ENCODE data around the gene RAB13. TPM values are rescaled to one million over a fixed set of nuclear protein-coding genes. Genes with fewer than 3 reads are reported as not detected.
A peak's percentile ranks its signal among the peaks of the same experiment; 100 is the strongest.
"Not testable (repeated sequence)": the region's sequence is repeated elsewhere in the genome, so short reads cannot be mapped to it uniquely, and the experiment has no call there.

RAB13 gene
- total RNA-seq, 1 donor from 2014 or later = 145 TPM

GRCh38 chr1:154012129-154012528, 26.0 kb upstream of the RAB13 start:
- Histone ChIP-seq H3K4me2 (ENCODE audit: low read length) (no peak overlapping the region), H3K79me2 (ENCODE audit: insufficient read depth, low read length) (no peaks in the 10 kb centered on the region), H3K9ac (ENCODE audit: low read length) (no peak overlapping the region), H3K36me3 (ENCODE audit: insufficient read depth, low read length) (no peaks in the 10 kb centered on the region), H4K20me1 (ENCODE audit: insufficient read depth, low read length) (no peaks in the 10 kb centered on the region), H3K4me3 (ENCODE audit: insufficient read depth, low read depth, low read length) (no peak overlapping the region), H2AFZ (ENCODE audit: low read depth, low read length) (no peak overlapping the region), H3K27me3 (ENCODE audit: insufficient read depth, low read length) (no peaks in the 10 kb centered on the region), H3K27ac (ENCODE audit: low read depth, low read length) (no peak overlapping the region), H3K9me3 (ENCODE audit: insufficient read depth, low read depth, low read length) (no peaks in the 10 kb centered on the region), H3K4me1 (ENCODE audit: insufficient read depth, low read length) (no peaks in the 10 kb centered on the region)
- Mint-ChIP-seq H3K9me3 (ENCODE audit: unreplicated experiment) (no peaks in the 10 kb centered on the region), H3K36me3 (ENCODE audit: low read depth, unreplicated experiment) (no peaks in the 10 kb centered on the region), H3K4me3 (ENCODE audit: unreplicated experiment) (no peak overlapping the region), H3K27me3 (ENCODE audit: low read depth, unreplicated experiment) (no peaks in the 10 kb centered on the region), H3K27ac (ENCODE audit: unreplicated experiment) (no peak overlapping the region), H3K4me1 (ENCODE audit: low read depth, unreplicated experiment) (no peaks in the 10 kb centered on the region)
- TF ChIP-seq EZH2 (IDR thresholded peaks at IDR 0.05; ENCODE audit: insufficient read depth, low read length) = no peak
- no peak for TF ChIP-seq CTCF (IDR thresholded peaks at IDR 0.05; ENCODE audit: insufficient read depth, low read depth, low read length)
- no peak for DNase-seq (ENCODE audit: low read depth)
- FAIRE-seq = no peak

GRCh38 chr1:154006136-154006535, 20.0 kb upstream of the RAB13 start:
- no peak overlapping the region for H2AFZ ChIP-seq (ENCODE audit: low read depth, low read length)
- DNase-seq (ENCODE audit: low read depth) = peak; percentile 44
- Mint-ChIP-seq H3K4me1 (ENCODE audit: low read depth, unreplicated experiment) (peaks cover 6% of the 10 kb centered on the region), H3K27ac (ENCODE audit: unreplicated experiment) (no peak overlapping the region), H3K9me3 (ENCODE audit: unreplicated experiment) (no peaks in the 10 kb centered on the region), H3K4me3 (ENCODE audit: unreplicated experiment) (no peak overlapping the region), H3K36me3 (ENCODE audit: low read depth, unreplicated experiment) (no peaks in the 10 kb centered on the region), H3K27me3 (ENCODE audit: low read depth, unreplicated experiment) (no peaks in the 10 kb centered on the region)
- no peak for TF ChIP-seq CTCF (IDR thresholded peaks at IDR 0.05; ENCODE audit: insufficient read depth, low read depth, low read length)
- no peak for TF ChIP-seq EZH2 (IDR thresholded peaks at IDR 0.05; ENCODE audit: insufficient read depth, low read length)
- no peaks in the 10 kb centered on the region for H3K9me3 ChIP-seq (ENCODE audit: insufficient read depth, low read depth, low read length)
- FAIRE-seq = no peak
- H3K4me3 ChIP-seq (ENCODE audit: insufficient read depth, low read depth, low read length) = no peak overlapping the region
- no peak overlapping the region for H3K9ac ChIP-seq (ENCODE audit: low read length)
- no peaks in the 10 kb centered on the region for H3K27me3 ChIP-seq (ENCODE audit: insufficient read depth, low read length)
- no peak overlapping the region for H3K27ac ChIP-seq (ENCODE audit: low read depth, low read length)
- peak overlapping the region; percentile 26 for H3K4me2 ChIP-seq (ENCODE audit: low read length)
- H3K4me1 ChIP-seq (ENCODE audit: insufficient read depth, low read length) = peaks cover 17% of the 10 kb centered on the region
- no peaks in the 10 kb centered on the region for H3K79me2 ChIP-seq (ENCODE audit: insufficient read depth, low read length)
- H3K36me3 ChIP-seq (ENCODE audit: insufficient read depth, low read length) = no peaks in the 10 kb centered on the region
- peaks cover 4% of the 10 kb centered on the region for H4K20me1 ChIP-seq (ENCODE audit: insufficient read depth, low read length)

GRCh38 chr1:154000420-154000819, 14.3 kb upstream of the RAB13 start:
- Histone ChIP-seq H3K9ac (ENCODE audit: low read length) (no peak overlapping the region), H3K36me3 (ENCODE audit: insufficient read depth, low read length) (no peaks in the 10 kb centered on the region), H3K27me3 (ENCODE audit: insufficient read depth, low read length) (no peaks in the 10 kb centered on the region), H3K27ac (ENCODE audit: low read depth, low read length) (no peak overlapping the region), H4K20me1 (ENCODE audit: insufficient read depth, low read length) (peaks cover 8% of the 10 kb centered on the region), H2AFZ (ENCODE audit: low read depth, low read length) (no peak overlapping the region), H3K4me3 (ENCODE audit: insufficient read depth, low read depth, low read length) (no peak overlapping the region), H3K9me3 (ENCODE audit: insufficient read depth, low read depth, low read length) (no peaks in the 10 kb centered on the region), H3K4me2 (ENCODE audit: low read length) (no peak overlapping the region), H3K4me1 (ENCODE audit: insufficient read depth, low read length) (peaks cover 15% of the 10 kb centered on the region), H3K79me2 (ENCODE audit: insufficient read depth, low read length) (no peaks in the 10 kb centered on the region)
- Mint-ChIP-seq H3K4me3 (ENCODE audit: unreplicated experiment) (no peak overlapping the region), H3K4me1 (ENCODE audit: low read depth, unreplicated experiment) (peaks cover 8% of the 10 kb centered on the region), H3K36me3 (ENCODE audit: low read depth, unreplicated experiment) (peaks cover 3% of the 10 kb centered on the region), H3K9me3 (ENCODE audit: unreplicated experiment) (no peaks in the 10 kb centered on the region), H3K27ac (ENCODE audit: unreplicated experiment) (no peak overlapping the region), H3K27me3 (ENCODE audit: low read depth, unreplicated experiment) (no peaks in the 10 kb centered on the region)
- no peak for TF ChIP-seq EZH2 (IDR thresholded peaks at IDR 0.05; ENCODE audit: insufficient read depth, low read length)
- no peak for TF ChIP-seq CTCF (IDR thresholded peaks at IDR 0.05; ENCODE audit: insufficient read depth, low read depth, low read length)
- FAIRE-seq (no peak), DNase-seq (ENCODE audit: low read depth) (no peak)

GRCh38 chr1:153996882-153997281, 10.7 kb upstream of the RAB13 start:
- not testable (repeated sequence) for H3K27me3 Mint-ChIP-seq (ENCODE audit: low read depth, unreplicated experiment); H3K4me3 Mint-ChIP-seq (ENCODE audit: unreplicated experiment); H2AFZ ChIP-seq (ENCODE audit: low read depth, low read length)

More at GRCh38 chr1:153996882-153997281, 10.7 kb upstream of the RAB13 start:
- H3K79me2 ChIP-seq (ENCODE audit: insufficient read depth, low read length); H3K9me3 ChIP-seq (ENCODE audit: insufficient read depth, low read depth, low read length); H3K27me3 ChIP-seq (ENCODE audit: insufficient read depth, low read length); H3K9me3 Mint-ChIP-seq (ENCODE audit: unreplicated experiment); DNase-seq (ENCODE audit: low read depth); H3K9ac ChIP-seq (ENCODE audit: low read length); FAIRE-seq; H3K27ac ChIP-seq (ENCODE audit: low read depth, low read length); H3K4me2 ChIP-seq (ENCODE audit: low read length); H3K4me3 ChIP-seq (ENCODE audit: insufficient read depth, low read depth, low read length); H3K27ac Mint-ChIP-seq (ENCODE audit: unreplicated experiment): not testable (repeated sequence)
- peaks cover 16% of the 10 kb centered on the region for H3K36me3 ChIP-seq (ENCODE audit: insufficient read depth, low read length)
- H4K20me1 ChIP-seq (ENCODE audit: insufficient read depth, low read length) = peaks cover 19% of the 10 kb centered on the region
- H3K36me3 Mint-ChIP-seq (ENCODE audit: low read depth, unreplicated experiment) = peaks cover 12% of the 10 kb centered on the region
- H3K4me1 Mint-ChIP-seq (ENCODE audit: low read depth, unreplicated experiment) = peaks cover 15% of the 10 kb centered on the region
- peaks cover 17% of the 10 kb centered on the region for H3K4me1 ChIP-seq (ENCODE audit: insufficient read depth, low read length)
